Neural cell (in vitro differentiated cells): ENCODE data around the gene NEURL1. TPM values are rescaled to one million over a fixed set of nuclear protein-coding genes. Genes with fewer than 3 reads are reported as not detected.

Experiments used
- H2AFZ ChIP-seq: fragments of 200-600, 300-800 bp; sonication (generic), shearing (Covaris generic); 2 replicates; pipeline ENCODE4 v1.6.0; 2014; ENCODE audit warnings: low read depth, mild to moderate bottlenecking, antibody characterized with exemption, low read length, moderate library complexity
- H3F3A ChIP-seq: fragments of 200-600 bp; shearing (Covaris generic); 2 replicates; pipeline ENCODE4 v1.6.1; 2016; ENCODE audit warnings: mild to moderate bottlenecking, moderate library complexity, mixed read lengths, antibody characterized with exemption, low read length; ENCODE audit not compliant: insufficient read depth, poor library complexity, severe bottlenecking
- H3K27ac ChIP-seq: fragments of 200-600, 300-800 bp; sonication (generic), shearing (Covaris generic); 2 replicates; pipeline ENCODE4 v1.5.1; 2014; ENCODE audit warnings: mild to moderate bottlenecking, low read length, moderate library complexity
- H3K27me3 ChIP-seq: fragments of 300-800, 200-600 bp; sonication (generic), shearing (Covaris generic); 2 replicates; pipeline ENCODE4 v1.6.0; 2014; ENCODE audit warnings: mild to moderate bottlenecking, low read depth, low read length, moderate library complexity; ENCODE audit not compliant: insufficient read depth
- H3K36me3 ChIP-seq: fragments of 300-800, 200-600 bp; sonication (generic), shearing (Covaris generic); 2 replicates; pipeline ENCODE4 v1.5.1; 2014; ENCODE audit warnings: mild to moderate bottlenecking, antibody characterized with exemption, low read length, moderate library complexity; ENCODE audit not compliant: insufficient read depth
- H3K4me2 ChIP-seq: fragments of 300-800, 200-600 bp; sonication (generic), shearing (Covaris generic); 2 replicates; pipeline ENCODE4 v1.6.0; 2014; ENCODE audit warnings: mild to moderate bottlenecking, low read length
- H3K4me3 ChIP-seq: fragments of 300-800, 200-600 bp; sonication (generic), shearing (Covaris generic); 2 replicates; pipeline ENCODE4 v1.5.1; 2014; ENCODE audit warnings: mild to moderate bottlenecking, low read length, moderate library complexity
- H3K79me2 ChIP-seq: fragments of 200-600 bp; shearing (Covaris generic); replicated peaks from 2 replicates; pipeline ENCODE4 v1.6.0; 2014; ENCODE audit warnings: mild to moderate bottlenecking, low read length, moderate library complexity; ENCODE audit not compliant: insufficient read depth
- H3K9ac ChIP-seq: fragments of 300-800, 200-600 bp; sonication (generic), shearing (Covaris generic); 2 replicates; pipeline ENCODE4 v1.6.1; 2016; ENCODE audit warnings: mild to moderate bottlenecking, low read length, mixed read lengths
- H3K9me2 ChIP-seq: fragments of 200-600 bp; shearing (Covaris generic); 2 replicates; pipeline ENCODE4 v1.6.1; 2016; ENCODE audit warnings: mild to moderate bottlenecking, low read length, mixed read lengths; ENCODE audit not compliant: insufficient read depth
- H3K9me3 ChIP-seq: fragments of 200-600, 300-800 bp; sonication (generic), shearing (Covaris generic); 2 replicates; pipeline ENCODE4 v1.6.1; 2016; ENCODE audit warnings: mild to moderate bottlenecking, mixed run types, low read length, moderate library complexity, mixed read lengths
- H4K20me1 ChIP-seq: fragments of 200-600 bp; shearing (Covaris generic); 2 replicates; pipeline ENCODE4 v1.6.1; 2016; ENCODE audit warnings: mild to moderate bottlenecking, mixed run types; ENCODE audit not compliant: insufficient read depth
- EP300 ChIP-seq: fragments of 450-650 bp; conservative IDR thresholded peaks from 2 replicates; pipeline ENCODE4 v1.6.1; 2014; ENCODE audit warnings: antibody characterized with exemption, mild to moderate bottlenecking, moderate library complexity; ENCODE audit not compliant: poor library complexity, severe bottlenecking
- EZH2 ChIP-seq: fragments of 200-600, 300-800 bp; shearing (Covaris generic), sonication (generic); IDR thresholded peaks from 2 replicates; pipeline ENCODE4 v1.6.1; 2014; ENCODE audit warnings: antibody characterized with exemption, low read length, borderline replicate concordance, mild to moderate bottlenecking; ENCODE audit not compliant: insufficient read depth, poor library complexity, severe bottlenecking
- MXI1 ChIP-seq: fragments of 450-650 bp; conservative IDR thresholded peaks from 2 replicates; pipeline ENCODE4 v1.6.1; 2014; ENCODE audit warnings: antibody characterized with exemption, mild to moderate bottlenecking; ENCODE audit not compliant: poor library complexity, severe bottlenecking
- POLR2AphosphoS5 ChIP-seq: IDR thresholded peaks from 2 replicates; pipeline ENCODE4 v1.6.1; 2012
- RAD21 ChIP-seq: fragments of 450-650 bp; conservative IDR thresholded peaks from 2 replicates; pipeline ENCODE4 v1.6.1; 2014; ENCODE audit warnings: antibody characterized with exemption, mild to moderate bottlenecking, moderate library complexity
- SMC3 ChIP-seq: fragments of 450-650 bp; conservative IDR thresholded peaks from 2 replicates; pipeline ENCODE4 v1.6.1; 2014; ENCODE audit warnings: antibody characterized with exemption, mild to moderate bottlenecking, moderate library complexity; ENCODE audit not compliant: poor library complexity
- TAF1 ChIP-seq: IDR thresholded peaks from 2 replicates; pipeline ENCODE4 v1.6.1; 2012; ENCODE audit warnings: low read depth
- polyA plus RNA-seq: library from polyadenylated mRNA; depleted of rRNA; stranded (reverse); fragments of >200 nt; gene quantifications from 2 replicates; pipeline ENCODE4 v1.2.3, GENCODE V29; 2014
- TF ChIP-seq, protein P1 (sequence below): IDR thresholded peaks from 2 replicates; pipeline ENCODE4 v1.6.1; 2012; ENCODE audit warnings: borderline replicate concordance
- TF ChIP-seq, protein P2 (sequence below): fragments of 450-650 bp; IDR thresholded peaks from 2 replicates; pipeline ENCODE4 v1.5.1; 2014; ENCODE audit warnings: antibody characterized with exemption, mild to moderate bottlenecking, moderate library complexity; ENCODE audit not compliant: poor library complexity, severe bottlenecking

The NEURL1 gene
- polyA plus RNA-seq, 1 donor from 2014 or later = 12.3 TPM

DNA sequence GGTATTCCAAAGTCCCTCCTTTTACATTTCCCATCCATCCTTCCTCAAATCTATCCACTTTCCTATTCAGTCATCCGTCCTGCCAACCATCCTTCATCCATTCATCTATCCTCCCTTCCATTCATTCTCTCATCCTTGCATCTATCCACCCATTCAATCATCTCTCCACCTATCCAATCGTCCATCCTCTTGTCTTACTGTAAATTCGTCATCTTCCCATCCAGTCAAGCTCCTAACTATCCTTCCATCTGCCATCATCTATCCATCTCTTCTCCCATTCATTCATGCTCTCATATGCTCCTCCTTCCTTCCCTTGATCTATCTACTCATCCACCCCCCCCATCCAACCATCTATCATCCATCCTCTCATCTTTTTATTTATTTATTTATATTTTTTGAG lies 19.4 kb upstream of the NEURL1 start:
- Histone ChIP-seq H3K36me3 (no peaks in the 10 kb centered on the region), H3F3A (no peaks in the 10 kb centered on the region), H3K9me3 (no peaks in the 10 kb centered on the region)

DNA sequence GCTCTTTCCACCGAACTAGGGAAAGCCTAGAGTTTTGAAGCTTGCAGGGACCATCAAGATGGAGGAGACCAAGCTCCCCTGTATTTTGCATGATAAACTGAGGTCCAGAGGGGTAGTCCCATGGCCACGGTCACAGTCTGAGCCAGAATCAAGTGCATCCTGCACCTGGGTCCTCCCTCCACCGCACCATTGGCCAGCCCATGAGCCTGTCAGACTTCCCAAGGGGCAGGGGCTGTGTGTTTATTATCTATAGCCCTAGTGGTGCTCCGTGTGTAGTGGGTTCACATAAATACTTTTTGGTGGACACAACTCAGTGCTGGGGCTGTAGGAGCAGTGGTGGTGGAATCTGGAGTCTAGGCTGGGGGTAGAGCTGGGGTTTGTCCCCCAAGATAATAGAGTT lies 18.1 kb upstream of the NEURL1 start:
- no peak overlapping the region for H3K4me2 ChIP-seq
- no peaks in the 10 kb centered on the region for H3K9me3 ChIP-seq
- no peak overlapping the region for H2AFZ ChIP-seq
- no peak overlapping the region for H3K9ac ChIP-seq
- H3K4me3 ChIP-seq = no peak overlapping the region
- TF ChIP-seq SMC3 (no peak), MXI1 (no peak), EZH2 (no peak), RAD21 (no peak), EP300 (no peak), TAF1 (no peak), POLR2AphosphoS5 (no peak)
- TF ChIP-seq, protein P1, sequence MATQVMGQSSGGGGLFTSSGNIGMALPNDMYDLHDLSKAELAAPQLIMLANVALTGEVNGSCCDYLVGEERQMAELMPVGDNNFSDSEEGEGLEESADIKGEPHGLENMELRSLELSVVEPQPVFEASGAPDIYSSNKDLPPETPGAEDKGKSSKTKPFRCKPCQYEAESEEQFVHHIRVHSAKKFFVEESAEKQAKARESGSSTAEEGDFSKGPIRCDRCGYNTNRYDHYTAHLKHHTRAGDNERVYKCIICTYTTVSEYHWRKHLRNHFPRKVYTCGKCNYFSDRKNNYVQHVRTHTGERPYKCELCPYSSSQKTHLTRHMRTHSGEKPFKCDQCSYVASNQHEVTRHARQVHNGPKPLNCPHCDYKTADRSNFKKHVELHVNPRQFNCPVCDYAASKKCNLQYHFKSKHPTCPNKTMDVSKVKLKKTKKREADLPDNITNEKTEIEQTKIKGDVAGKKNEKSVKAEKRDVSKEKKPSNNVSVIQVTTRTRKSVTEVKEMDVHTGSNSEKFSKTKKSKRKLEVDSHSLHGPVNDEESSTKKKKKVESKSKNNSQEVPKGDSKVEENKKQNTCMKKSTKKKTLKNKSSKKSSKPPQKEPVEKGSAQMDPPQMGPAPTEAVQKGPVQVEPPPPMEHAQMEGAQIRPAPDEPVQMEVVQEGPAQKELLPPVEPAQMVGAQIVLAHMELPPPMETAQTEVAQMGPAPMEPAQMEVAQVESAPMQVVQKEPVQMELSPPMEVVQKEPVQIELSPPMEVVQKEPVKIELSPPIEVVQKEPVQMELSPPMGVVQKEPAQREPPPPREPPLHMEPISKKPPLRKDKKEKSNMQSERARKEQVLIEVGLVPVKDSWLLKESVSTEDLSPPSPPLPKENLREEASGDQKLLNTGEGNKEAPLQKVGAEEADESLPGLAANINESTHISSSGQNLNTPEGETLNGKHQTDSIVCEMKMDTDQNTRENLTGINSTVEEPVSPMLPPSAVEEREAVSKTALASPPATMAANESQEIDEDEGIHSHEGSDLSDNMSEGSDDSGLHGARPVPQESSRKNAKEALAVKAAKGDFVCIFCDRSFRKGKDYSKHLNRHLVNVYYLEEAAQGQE = no peak
- TF ChIP-seq, protein P2, sequence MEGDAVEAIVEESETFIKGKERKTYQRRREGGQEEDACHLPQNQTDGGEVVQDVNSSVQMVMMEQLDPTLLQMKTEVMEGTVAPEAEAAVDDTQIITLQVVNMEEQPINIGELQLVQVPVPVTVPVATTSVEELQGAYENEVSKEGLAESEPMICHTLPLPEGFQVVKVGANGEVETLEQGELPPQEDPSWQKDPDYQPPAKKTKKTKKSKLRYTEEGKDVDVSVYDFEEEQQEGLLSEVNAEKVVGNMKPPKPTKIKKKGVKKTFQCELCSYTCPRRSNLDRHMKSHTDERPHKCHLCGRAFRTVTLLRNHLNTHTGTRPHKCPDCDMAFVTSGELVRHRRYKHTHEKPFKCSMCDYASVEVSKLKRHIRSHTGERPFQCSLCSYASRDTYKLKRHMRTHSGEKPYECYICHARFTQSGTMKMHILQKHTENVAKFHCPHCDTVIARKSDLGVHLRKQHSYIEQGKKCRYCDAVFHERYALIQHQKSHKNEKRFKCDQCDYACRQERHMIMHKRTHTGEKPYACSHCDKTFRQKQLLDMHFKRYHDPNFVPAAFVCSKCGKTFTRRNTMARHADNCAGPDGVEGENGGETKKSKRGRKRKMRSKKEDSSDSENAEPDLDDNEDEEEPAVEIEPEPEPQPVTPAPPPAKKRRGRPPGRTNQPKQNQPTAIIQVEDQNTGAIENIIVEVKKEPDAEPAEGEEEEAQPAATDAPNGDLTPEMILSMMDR = no peak
- no peaks in the 10 kb centered on the region for H3K27me3 ChIP-seq
- no peaks in the 10 kb centered on the region for H3K79me2 ChIP-seq
- no peaks in the 10 kb centered on the region for H3K36me3 ChIP-seq
- no peaks in the 10 kb centered on the region for H3K9me2 ChIP-seq
- no peaks in the 10 kb centered on the region for H3F3A ChIP-seq
- H3K27ac ChIP-seq = no peak overlapping the region
- H4K20me1 ChIP-seq = no peaks in the 10 kb centered on the region

More for the DNA sequence above, 19.4 kb upstream of the NEURL1 start:
- no peak overlapping the region for H3K4me2 ChIP-seq
- H3K9ac ChIP-seq = no peak overlapping the region
- H3K27ac ChIP-seq = no peak overlapping the region
- H3K27me3 ChIP-seq = no peaks in the 10 kb centered on the region
- no peaks in the 10 kb centered on the region for H3K9me2 ChIP-seq
- no peaks in the 10 kb centered on the region for H3K79me2 ChIP-seq
- H3K4me3 ChIP-seq = no peak overlapping the region
- TF ChIP-seq MXI1 (no peak), EP300 (no peak), EZH2 (no peak), TAF1 (no peak), SMC3 (no peak), POLR2AphosphoS5 (no peak), RAD21 (no peak)
- TF ChIP-seq, protein P1 = no peak
- TF ChIP-seq, protein P2 = no peak
- H2AFZ ChIP-seq = no peak overlapping the region
- H4K20me1 ChIP-seq = no peaks in the 10 kb centered on the region
